GM19463 (cell line): ENCODE results near the gene PIK3R1.
A peak's percentile ranks its signal among the peaks of the same experiment; 100 is the strongest.

Experiments
- ATAC-seq: cut with Tn5 transposase; IDR thresholded peaks from one replicate; pipeline ENCODE4 v1.9.1; 2021; ENCODE audit warnings: mild to moderate bottlenecking, moderate library complexity; ENCODE audit not compliant: unreplicated experiment

Gene PIK3R1

GRCh38 chr5:68318955-68319705 lies 103.6 kb downstream of the PIK3R1 start:
- ATAC-seq = no peak

GRCh38 chr5:68319706-68320412 lies 104.3 kb downstream of the PIK3R1 start:
- no peak for ATAC-seq

- ATAC-seq = no peak
Measured at GRCh38 chr5:68320413-68320986, 104.9 kb downstream of the PIK3R1 start.

- no peak for ATAC-seq
Measured at GRCh38 chr5:68325065-68325580, 109.6 kb downstream of the PIK3R1 start.

- ATAC-seq = no peak
Measured at GRCh38 chr5:68329554-68330255, 114.1 kb downstream of the PIK3R1 start.

GRCh38 chr5:68330574-68330973 lies 115.0 kb downstream of the PIK3R1 start:
- ATAC-seq = no peak

GRCh38 chr5:68331192-68332079 lies 115.9 kb downstream of the PIK3R1 start:
- ATAC-seq = peak; percentile 47

- peak; percentile 7 for ATAC-seq
Measured at GRCh38 chr5:68332080-68332451, 116.5 kb downstream of the PIK3R1 start.

- ATAC-seq = no peak
Measured at GRCh38 chr5:68332556-68332955, 117.0 kb downstream of the PIK3R1 start.

- ATAC-seq = no peak
Measured at GRCh38 chr5:68333649-68334552, 118.3 kb downstream of the PIK3R1 start.

GRCh38 chr5:68334553-68334886 lies 119.0 kb downstream of the PIK3R1 start:
- ATAC-seq = no peak

- ATAC-seq = no peak
Measured at GRCh38 chr5:68335075-68335474, 119.5 kb downstream of the PIK3R1 start.

GRCh38 chr5:68336200-68336599 lies 120.6 kb downstream of the PIK3R1 start:
- ATAC-seq = no peak

- ATAC-seq = no peak
Measured at GRCh38 chr5:68337235-68337634, 121.7 kb downstream of the PIK3R1 start.

- no peak for ATAC-seq
Measured at GRCh38 chr5:68339921-68340321, 124.4 kb downstream of the PIK3R1 start.

GRCh38 chr5:68341006-68341405 lies 125.5 kb downstream of the PIK3R1 start:
- ATAC-seq = no peak

GRCh38 chr5:68342693-68343092 lies 127.1 kb downstream of the PIK3R1 start:
- ATAC-seq = no peak

GRCh38 chr5:68343421-68343826 lies 127.9 kb downstream of the PIK3R1 start:
- peak; percentile 79 for ATAC-seq

GRCh38 chr5:68344447-68345111 lies 129.0 kb downstream of the PIK3R1 start:
- peak; percentile 53 for ATAC-seq
